CD4-positive, alpha-beta T cell (primary cell): Measurements from ENCODE around the gene CEACAM5. TPM values are rescaled to one million over a fixed set of nuclear protein-coding genes. Genes with fewer than 3 reads are reported as not detected.

Experiments
- ATAC-seq: fragments of 200-7000 bp; cut with Tn5 transposase; one replicate; pipeline ENCODE4 v1.10.0; 2022; ENCODE audit warnings: mild to moderate bottlenecking; ENCODE audit not compliant: poor library complexity
- CTCF ChIA-PET: fragments of 350-600 bp; sonication (Branson Sonifier 250); formaldehyde crosslinking; loops from one replicate; lab custom pipeline; 2021; ENCODE audit warnings: antibody characterized with exemption, inconsistent platforms; lab: Charles Lee
- POLR2A ChIA-PET: fragments of 350-600 bp; sonication (Branson Sonifier 250); formaldehyde crosslinking; loops from one replicate; lab custom pipeline; 2021; ENCODE audit warnings: antibody characterized with exemption, inconsistent platforms; lab: Charles Lee
- DNase-seq, 14 experiments: peaks; one replicate each; pipeline ENCODE4 v3.0.0-alpha.2; 2013 to 2020; ENCODE audit warnings: mixed read lengths in 2 of 14
- H3K27ac ChIP-seq, 2 donors: one replicate each; pipeline versions ENCODE4 v1.5.1 to v1.7.0; 2013; ENCODE audit warnings: low read length in 2 of 2, low read depth in 1 of 2, mild to moderate bottlenecking in 1 of 2
- H3K27me3 ChIP-seq, 2 experiments: 1 replicate in 1 of 2; 2 replicates in 1 of 2; pipeline versions ENCODE4 v1.6.1 to v1.7.0; 2013; ENCODE audit warnings: low read length in 2 of 2, control low read depth in 1 of 2, mild to moderate bottlenecking in 1 of 2, moderate library complexity in 1 of 2; ENCODE audit not compliant: insufficient read depth in 2 of 2, control insufficient read depth in 1 of 2
- H3K36me3 ChIP-seq: one replicate; pipeline ENCODE4 v1.6.1; 2013; ENCODE audit warnings: low read length, control low read depth; ENCODE audit not compliant: insufficient read depth
- H3K4me1 ChIP-seq: one replicate; pipeline ENCODE4 v1.6.1; 2013; ENCODE audit warnings: low read length, control low read depth; ENCODE audit not compliant: insufficient read depth
- H3K4me3 ChIP-seq: one replicate; pipeline ENCODE4 v1.5.1; 2013; ENCODE audit warnings: mild to moderate bottlenecking, low read length, moderate library complexity
- H3K9me3 ChIP-seq, 2 experiments: 1 replicate in 1 of 2; 2 replicates in 1 of 2; pipeline versions ENCODE4 v1.6.1 to v1.7.0; 2013; ENCODE audit warnings: low read length in 2 of 2, mild to moderate bottlenecking in 2 of 2, control low read depth in 1 of 2, moderate library complexity in 1 of 2; ENCODE audit not compliant: control insufficient read depth in 1 of 2, insufficient read depth in 1 of 2
- H3K27ac Mint-ChIP-seq: one replicate; pipeline ENCODE4 v1.8.0; 2020; ENCODE audit warnings: mixed read lengths
- H3K27me3 Mint-ChIP-seq: one replicate; pipeline ENCODE4 v1.8.0; 2021; ENCODE audit warnings: mixed read lengths
- H3K36me3 Mint-ChIP-seq: one replicate; pipeline ENCODE4 v1.8.0; 2021; ENCODE audit warnings: low read depth, mixed read lengths
- H3K4me1 Mint-ChIP-seq: one replicate; pipeline ENCODE4 v1.8.0; 2021; ENCODE audit warnings: low read depth, mixed read lengths
- H3K4me3 Mint-ChIP-seq: one replicate; pipeline ENCODE4 v1.8.0; 2020; ENCODE audit warnings: mild to moderate bottlenecking, mixed read lengths
- H3K9me3 Mint-ChIP-seq: one replicate; pipeline ENCODE4 v1.8.0; 2020; ENCODE audit warnings: mixed read lengths
- CTCF ChIP-seq: fragments of 200-600 bp; IDR thresholded peaks from one replicate; pipeline ENCODE4 v1.8.0; 2022; ENCODE audit warnings: antibody characterized with exemption, mild to moderate bottlenecking
- intact Hi-C, 2 experiments: fragments of 100-400 bp; cut with DNase I in 1 of 2; cut with micrococcal nuclease in 1 of 2; formaldehyde crosslinking; loops; one replicate each; pipeline versions ENCODE4 v1.15.1 to v1.9.0; 2023 to 2025; cut with DNase I, micrococcal nuclease
- total RNA-seq, 174 experiments: library from RNA in 2 of 174; stranded (reverse) in 2 of 174; gene quantifications; one replicate each; pipeline ENCODE4 v1.2.3 and lab custom pipeline; 2021 to 2026

The CEACAM5 gene
- total RNA-seq, 2 experiments from 2014 or later = not detected

- Histone ChIP-seq H3K9me3 (peaks cover 0 to 5% of the 10 kb centered on the region in 2 experiments), H3K27me3 (peaks cover 14 to 27% of the 10 kb centered on the region in 2 experiments), H3K27ac (no peak overlapping the region), H3K4me3 (no peak overlapping the region), H3K36me3 (no peaks in the 10 kb centered on the region), H3K4me1 (peaks cover 4% of the 10 kb centered on the region)
- no peak for ATAC-seq
- H3K4me1 Mint-ChIP-seq = no peaks in the 10 kb centered on the region
- no peaks in the 10 kb centered on the region for H3K9me3 Mint-ChIP-seq
- POLR2A ChIA-PET = no interaction called here
- intact Hi-C loops = no loop called here
- CTCF ChIA-PET = no interaction called here
- no peak overlapping the region for H3K4me3 Mint-ChIP-seq
- no peak for DNase-seq
- peaks cover 68% of the 10 kb centered on the region for H3K27me3 Mint-ChIP-seq
- TF ChIP-seq CTCF = no peak
- H3K27ac Mint-ChIP-seq = no peak overlapping the region
- H3K36me3 Mint-ChIP-seq = no peaks in the 10 kb centered on the region
Measured at GRCh38 chr19:41711376-41712261, 3.2 kb downstream of the CEACAM5 start.

DNA sequence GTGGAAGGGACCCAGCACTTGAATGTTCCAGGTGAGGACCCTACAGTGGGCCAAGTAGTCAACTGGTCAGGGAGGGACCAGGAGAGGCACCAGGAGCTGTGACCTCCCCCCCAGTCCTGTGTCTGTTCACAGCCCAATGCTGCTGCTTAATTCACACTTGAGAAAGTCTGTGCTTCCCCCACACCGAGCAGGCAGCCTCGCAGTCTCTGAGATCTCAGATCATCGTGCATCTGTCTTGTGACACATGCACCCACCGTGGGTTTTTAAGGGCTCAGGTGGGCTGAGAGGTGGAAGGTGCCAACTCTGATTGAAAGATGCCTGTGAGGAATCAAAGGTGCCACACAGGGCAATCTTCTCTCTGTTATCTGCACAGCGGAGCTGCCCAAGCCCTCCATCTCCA is 6.2 kb downstream of the CEACAM5 start:
- H3K9me3 Mint-ChIP-seq = no peaks in the 10 kb centered on the region
- POLR2A ChIA-PET = no interaction called here
- H3K27me3 Mint-ChIP-seq = peaks cover 72% of the 10 kb centered on the region
- CTCF ChIA-PET = no interaction called here
- Histone ChIP-seq H3K4me1 (no peaks in the 10 kb centered on the region), H3K27ac (no peak overlapping the region), H3K36me3 (no peaks in the 10 kb centered on the region), H3K4me3 (no peak overlapping the region), H3K9me3 (no peaks in the 10 kb centered on the region), H3K27me3 (peaks cover 21 to 33% of the 10 kb centered on the region in 2 experiments)
- ATAC-seq = no peak
- no peak overlapping the region for H3K27ac Mint-ChIP-seq
- H3K36me3 Mint-ChIP-seq = no peaks in the 10 kb centered on the region
- no peak overlapping the region for H3K4me3 Mint-ChIP-seq
- DNase-seq = no peak
- intact Hi-C loops = no loop called here
- H3K4me1 Mint-ChIP-seq = no peaks in the 10 kb centered on the region
- TF ChIP-seq CTCF = no peak

GRCh38 chr19:41718761-41719160 is 10.3 kb downstream of the CEACAM5 start:
- POLR2A ChIA-PET = no interaction called here
- DNase-seq (no peak), ATAC-seq (no peak)
- H3K36me3 ChIP-seq = no peaks in the 10 kb centered on the region
- H3K4me1 Mint-ChIP-seq = no peaks in the 10 kb centered on the region
- no peak overlapping the region for H3K4me3 Mint-ChIP-seq
- H3K9me3 ChIP-seq = no peaks in the 10 kb centered on the region
- H3K4me3 ChIP-seq = no peak overlapping the region
- H3K4me1 ChIP-seq = no peaks in the 10 kb centered on the region
- peaks cover 66% of the 10 kb centered on the region for H3K27me3 Mint-ChIP-seq
- no peaks in the 10 kb centered on the region for H3K9me3 Mint-ChIP-seq
- H3K27ac ChIP-seq = no peak overlapping the region
- CTCF ChIA-PET = interaction anchor here (1.0 kb wide), 1 partner anchor 12 kb away, joined by 3 read pairs; no protein-coding TSS in a partner anchor
- intact Hi-C loops = no loop called here
- peaks cover 24 to 33% of the 10 kb centered on the region in 2 experiments for H3K27me3 ChIP-seq
- H3K36me3 Mint-ChIP-seq = no peaks in the 10 kb centered on the region
- H3K27ac Mint-ChIP-seq = no peak overlapping the region
- TF ChIP-seq CTCF = no peak
